NCI-H82 treated with DMSO at 0.1 percent for 48 hours (cell line): ENCODE measurements around the gene FTCD.
"Not testable (repeated sequence)": the region's sequence is repeated elsewhere in the genome, so short reads cannot be mapped to it uniquely, and the experiment has no call there.

Source experiments
- DNase-seq: peaks from one replicate; lab custom pipeline; 2025; ENCODE audit not compliant: unreplicated experiment; lab: John Stamatoyannopoulos, UW

FTCD gene

DNA sequence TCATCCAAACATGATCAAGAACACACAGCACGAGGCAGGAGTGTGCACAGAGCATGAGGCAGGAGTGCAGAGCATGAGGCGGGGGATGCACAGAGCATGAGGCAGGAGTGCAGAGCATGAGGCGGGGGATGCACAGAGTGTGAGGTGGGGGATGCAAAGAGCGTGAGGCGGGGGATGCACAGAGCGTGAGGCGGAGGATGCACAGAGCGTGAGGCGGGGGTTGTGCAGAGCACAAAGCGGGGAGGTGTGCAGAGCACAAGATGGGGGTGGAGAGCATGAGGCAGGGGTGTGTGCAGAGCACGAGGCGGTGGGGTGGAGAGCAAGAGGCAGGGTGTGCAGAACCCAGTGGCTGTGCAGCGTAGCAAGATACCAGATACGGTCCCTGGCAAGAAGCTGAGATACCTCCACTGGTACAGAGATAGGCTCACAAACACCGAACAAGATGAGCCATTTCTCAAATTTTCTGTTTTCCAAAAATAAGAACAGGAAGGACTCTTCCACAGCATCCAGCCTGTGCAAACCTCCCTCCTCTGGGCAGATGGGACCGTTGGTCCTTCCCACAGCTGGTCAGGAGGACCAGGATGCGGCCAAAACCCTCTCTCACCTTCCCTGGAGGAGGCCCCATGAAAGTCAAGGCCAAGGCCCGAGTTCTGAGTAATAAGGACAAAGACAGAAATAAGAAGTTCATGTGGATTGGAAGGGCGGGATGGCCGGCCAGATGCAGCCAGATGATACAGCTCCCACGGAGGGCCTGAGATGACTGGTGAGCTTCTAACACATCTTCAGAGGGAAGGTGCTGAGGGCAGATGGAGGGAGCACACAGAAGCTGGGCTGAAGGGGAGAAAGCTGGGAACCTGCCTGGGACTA is 16.9 kb upstream of the FTCD start:
- DNase-seq = no peak

DNA sequence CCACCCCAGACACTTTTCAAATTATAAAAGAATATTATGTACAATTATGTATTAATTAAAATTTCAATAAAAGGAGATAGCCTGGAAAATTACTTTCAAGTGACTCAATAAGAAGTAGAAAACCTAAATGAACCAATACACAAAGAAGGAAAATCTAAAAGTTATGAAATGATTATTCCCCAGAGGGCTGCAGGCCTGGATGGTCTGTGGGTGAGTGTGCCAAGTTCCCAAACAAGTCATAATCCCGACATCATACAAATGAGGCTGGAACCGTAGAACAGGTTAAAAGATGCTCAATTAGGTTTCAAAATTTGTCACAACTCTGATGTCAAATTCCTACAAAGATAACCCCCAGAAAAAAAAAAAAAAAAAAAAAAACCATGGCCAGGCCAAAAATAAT is 16.2 kb upstream of the FTCD start:
- no peak for DNase-seq

DNA sequence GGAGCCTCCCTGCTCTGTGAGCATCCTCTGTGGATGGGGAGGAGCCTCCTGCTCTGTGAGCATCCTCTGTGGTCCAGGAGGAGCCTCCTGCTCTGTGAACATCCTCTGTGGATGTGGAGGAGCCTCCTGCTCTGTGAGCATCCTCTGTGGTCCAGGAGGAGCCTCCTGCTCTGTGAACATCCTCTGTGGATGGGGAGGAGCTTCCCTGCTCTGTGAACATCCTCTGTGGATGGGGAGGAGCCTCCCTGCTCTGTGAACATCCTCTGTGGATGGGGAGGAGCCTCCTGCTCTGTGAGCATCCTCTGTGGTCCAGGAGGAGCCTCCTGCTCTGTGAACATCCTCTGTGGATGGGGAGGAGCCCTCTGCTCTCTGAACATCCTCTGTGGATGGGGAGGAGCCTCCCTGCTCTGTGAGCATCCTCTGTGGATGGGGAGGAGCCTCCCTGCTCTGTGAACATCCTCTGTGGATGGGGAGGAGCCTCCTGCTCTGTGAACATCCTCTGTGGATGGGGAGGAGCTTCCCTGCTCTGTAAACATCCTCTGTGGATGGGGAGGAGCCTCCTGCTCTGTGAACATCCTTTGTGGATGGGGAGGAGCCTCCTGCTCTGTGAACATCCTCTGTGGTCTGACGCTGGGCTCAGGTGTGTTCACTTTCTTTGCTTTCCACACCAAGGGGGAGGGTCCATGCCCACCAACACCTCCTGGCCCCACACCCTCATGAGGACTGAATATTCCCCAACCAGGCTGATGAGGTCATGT is 15.2 kb upstream of the FTCD start:
- DNase-seq = not testable (repeated sequence)

- no peak for DNase-seq
Measured at GRCh38 chr21:46168659-46169386, 13.4 kb upstream of the FTCD start.

GRCh38 chr21:46168238-46168637 is 12.9 kb upstream of the FTCD start:
- DNase-seq = no peak

DNA sequence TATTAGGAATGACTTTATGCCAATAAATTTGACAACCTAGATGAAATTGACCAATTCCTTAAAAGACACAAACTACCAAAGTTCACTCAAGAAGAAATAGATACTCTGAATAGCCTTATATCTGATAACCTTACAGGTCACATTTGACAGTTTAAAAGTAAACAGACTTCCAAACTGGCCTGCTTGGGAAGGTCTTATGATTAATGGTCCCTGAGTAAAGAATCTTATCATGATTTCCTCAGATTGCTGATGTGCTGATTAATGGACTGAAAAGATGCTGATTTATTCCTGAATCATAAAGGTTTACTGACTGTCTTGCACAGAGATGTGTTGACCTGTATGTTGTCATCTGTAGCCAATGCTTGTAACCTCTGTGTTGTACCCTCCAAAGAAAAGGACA is 9.7 kb upstream of the FTCD start:
- no peak for DNase-seq

- DNase-seq = no peak
Measured at GRCh38 chr21:46163380-46163779, 8.0 kb upstream of the FTCD start.

DNA sequence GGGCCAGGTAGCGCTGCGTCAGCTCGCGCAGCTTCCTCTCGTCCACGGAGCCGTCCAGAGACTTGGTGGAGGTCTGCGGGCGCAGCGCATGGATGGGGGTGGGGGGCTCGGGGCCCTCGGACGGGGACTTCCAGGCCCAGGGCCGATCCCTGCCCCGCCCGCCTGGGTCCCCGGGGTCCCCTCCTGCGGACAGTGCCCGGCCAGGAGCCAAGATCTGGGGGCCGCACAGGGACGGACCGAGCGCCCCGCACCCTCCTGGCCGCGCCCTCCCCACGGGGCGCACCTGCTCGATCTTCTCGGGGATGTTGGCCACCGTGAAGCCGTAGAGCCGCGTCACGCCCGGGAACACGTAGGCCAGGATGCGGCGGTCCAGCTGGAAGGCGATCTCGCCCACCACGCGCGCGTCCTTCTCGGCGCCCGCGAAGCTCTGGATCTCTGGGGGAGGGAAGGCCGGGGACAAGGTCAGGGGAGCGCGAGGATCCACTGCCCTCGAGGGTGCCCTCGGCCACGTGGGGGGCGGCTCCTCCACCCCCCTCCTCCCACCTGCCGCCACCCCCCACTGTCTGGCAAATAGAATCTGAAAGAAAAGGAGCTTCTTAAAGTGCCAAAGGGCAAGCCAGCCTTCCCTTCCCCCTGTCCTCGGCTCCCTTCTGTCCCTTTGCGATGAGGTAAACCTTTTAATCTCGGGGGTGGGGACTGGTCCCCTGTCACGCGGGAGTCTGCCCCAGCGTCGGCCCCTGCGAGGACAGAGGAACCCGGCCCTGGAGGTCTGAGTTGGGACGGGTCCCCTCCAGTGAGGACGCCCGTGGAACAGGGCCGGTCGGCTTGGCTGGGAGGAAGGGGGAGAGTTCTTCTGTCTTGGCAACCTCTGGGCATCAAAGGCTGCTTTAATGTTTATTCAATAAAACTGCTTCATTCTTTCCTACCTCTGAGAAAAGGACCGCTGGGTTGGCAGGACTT is 6.5 kb upstream of the FTCD start:
- no peak for DNase-seq

- DNase-seq = no peak
Measured at GRCh38 chr21:46160907-46161632, 5.7 kb upstream of the FTCD start.

- DNase-seq = no peak
Measured at GRCh38 chr21:46160657-46160906, 5.2 kb upstream of the FTCD start.

DNA sequence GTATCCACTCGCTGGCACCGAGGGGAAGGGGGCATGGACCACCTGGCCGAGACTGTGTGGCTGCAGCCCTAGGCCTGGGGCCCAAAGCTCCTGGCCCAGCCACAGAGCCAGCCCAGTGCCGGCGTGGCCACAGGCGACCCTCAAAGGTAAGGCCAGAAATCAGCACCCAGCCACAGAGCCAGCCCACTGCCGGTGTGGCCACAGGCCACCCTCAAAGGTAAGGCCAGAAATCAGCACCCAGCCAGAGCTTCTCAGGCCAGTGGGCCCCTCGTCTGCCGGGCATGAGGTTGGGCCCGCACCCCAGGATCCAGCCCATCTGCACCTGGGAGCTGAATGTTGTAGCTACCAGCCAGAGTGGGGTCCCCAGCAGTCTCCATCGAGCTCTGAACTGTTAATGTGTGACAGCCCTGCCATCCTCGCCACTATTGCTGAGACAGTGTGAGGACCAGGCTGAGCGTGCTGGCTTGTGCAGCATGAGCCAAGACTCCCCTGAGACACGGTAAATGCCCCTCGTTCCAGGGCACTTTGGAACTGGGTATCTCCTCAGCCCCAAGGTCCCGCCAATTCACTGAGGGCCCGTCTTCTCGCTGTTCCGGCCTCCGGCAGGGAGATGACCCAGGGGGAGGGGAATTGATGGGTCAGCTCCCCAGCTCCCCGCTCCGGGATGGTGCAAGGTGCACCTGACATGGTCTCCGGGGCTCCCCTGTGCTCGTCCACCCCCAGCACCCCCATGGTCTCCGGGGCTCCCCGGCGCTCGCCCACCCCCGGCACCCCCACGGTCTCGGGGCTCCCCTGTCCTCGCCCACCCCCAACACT is 4.7 kb upstream of the FTCD start:
- no peak for DNase-seq

DNA sequence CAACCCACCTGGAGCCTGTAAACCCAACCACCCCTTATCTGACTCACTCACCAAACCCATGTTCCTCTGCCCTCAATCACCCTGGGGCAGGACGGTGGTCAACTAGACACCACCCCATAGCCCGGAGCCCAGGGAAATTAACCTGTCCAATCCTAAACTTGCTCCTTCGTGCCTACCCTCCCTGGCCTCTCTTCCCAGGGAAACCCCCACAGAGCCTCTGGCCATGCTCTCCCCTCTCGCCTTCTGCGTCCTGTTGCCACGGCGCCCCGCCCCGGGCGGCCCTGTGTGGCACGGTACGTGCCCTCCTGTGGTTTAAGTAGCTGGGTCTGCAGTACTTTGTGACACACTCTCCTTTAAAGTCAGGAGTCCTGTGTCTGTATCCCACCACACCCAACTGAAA is 4.0 kb upstream of the FTCD start:
- no peak for DNase-seq

DNA sequence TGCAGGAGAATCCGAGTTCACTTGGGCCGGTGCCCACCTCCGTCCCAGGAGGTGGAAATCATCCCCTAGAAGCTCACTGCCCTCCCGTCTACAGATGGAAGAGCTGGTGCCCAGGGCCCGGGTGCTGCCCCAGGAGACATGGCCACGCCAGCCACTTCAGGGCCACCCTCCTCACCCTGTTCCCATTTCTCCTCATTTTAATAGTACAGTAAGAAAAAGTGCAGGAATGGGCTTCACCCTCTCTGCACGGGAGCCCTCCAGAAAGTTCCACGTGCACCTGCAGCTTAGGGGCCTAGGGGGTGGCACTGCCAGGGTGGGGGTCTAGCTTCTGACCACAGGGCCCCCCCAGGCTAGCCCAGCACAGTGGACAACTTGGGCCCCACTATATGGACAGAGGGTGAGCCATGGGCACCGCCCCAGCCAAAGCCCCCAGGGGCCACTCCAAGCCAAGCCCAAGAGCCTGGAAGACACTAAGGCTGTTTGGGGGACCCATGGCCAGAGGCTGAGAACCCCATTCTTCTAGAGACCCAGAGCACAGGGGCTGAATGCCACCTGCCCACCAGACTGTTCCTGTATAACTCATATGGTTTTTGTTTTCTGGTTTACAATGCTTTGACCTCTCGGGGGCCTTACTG is 3.4 kb upstream of the FTCD start:
- DNase-seq = no peak

DNA sequence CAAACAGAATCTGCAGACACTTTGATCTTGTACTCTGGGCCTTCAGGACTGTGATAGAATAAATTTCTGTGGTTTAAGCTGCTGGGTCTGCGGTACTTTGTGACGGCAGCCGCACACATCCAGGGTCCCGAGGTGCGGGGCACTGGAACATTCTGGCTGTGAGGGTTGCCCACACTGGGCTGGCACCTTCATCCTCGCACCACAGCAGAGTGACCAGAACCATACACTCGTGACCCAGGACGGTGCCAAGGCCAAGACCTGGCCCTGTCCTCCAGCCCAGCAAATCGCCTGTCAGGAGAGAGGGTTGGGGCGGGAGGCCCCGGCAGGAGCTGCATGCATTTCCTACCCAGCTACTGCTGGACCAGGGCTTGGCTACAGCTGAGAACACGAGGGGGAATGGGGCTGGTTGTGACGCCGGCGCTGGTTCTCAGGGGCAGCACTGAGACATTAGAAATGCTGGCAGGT is 2.6 kb upstream of the FTCD start:
- no peak for DNase-seq

- no peak for DNase-seq
Measured at GRCh38 chr21:46157396-46157986, 2.1 kb upstream of the FTCD start.

DNA sequence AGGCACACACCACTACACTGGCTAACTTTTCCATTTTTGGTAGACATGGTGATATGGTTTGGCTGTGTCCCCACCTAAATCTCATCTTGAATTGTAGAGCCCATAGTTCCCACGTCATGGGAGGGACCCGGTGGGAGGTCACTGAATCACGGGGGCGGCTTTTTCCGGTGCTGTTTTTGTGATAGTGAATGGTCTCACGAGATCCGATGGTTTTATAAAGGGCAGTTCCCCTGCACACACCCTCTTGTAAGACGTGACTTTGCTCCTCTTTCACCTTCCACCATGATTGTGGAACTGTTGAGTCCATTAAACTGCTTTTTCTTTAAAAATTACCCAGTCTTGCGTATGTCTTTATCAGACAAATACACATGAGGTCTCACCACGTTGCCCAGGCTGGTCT is 1.3 kb upstream of the FTCD start:
- no peak for DNase-seq

DNA sequence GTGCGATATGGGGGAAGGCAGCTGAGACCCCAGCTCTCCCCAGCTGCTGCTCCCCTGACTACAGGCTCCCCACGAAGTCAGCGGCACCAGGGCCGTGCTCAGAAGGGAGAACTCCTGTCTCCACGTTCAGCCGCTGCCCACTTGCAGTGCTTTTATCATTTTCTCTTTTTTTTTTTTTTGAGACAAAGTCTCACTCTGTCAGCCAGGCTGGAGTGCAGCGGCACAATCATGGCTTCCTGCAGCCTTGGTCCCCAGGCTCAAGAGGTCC is 933 bp upstream of the FTCD start:
- no peak for DNase-seq

DNA sequence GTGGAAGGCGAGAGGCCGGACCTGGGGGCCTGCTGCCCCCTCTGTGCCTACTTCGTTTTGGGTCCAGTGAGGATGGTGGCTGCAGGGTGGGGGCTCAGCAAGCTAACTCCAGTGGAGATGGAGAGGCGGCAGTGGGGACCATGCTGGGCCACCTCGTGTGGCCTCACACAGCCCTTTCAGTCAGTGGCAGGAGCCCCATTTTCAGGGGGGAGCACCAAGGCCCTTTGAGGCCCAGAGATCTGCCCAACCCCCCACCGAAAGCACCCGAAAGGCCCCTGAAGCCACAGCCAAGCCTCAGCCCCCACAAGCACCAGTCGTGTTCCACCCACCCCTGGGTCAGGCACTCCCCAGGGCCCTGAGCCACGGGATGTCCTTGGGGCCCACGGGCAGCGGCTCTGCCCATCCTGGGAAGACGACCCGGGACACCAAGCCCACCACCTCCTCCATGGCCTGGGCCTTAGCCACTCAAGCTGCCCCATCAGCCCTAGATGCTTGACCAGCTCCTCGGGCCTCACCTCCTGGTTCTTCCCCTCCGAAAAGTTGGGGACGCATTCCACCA is 345 bp downstream of the FTCD start:
- DNase-seq = no peak
